ENCODE data around the gene SPHK1. TPM values are rescaled to one million over a fixed set of nuclear protein-coding genes. Genes with fewer than 3 reads are reported as not detected.

SPHK1 gene
- polyA plus RNA-seq, 1 donor from 2014 or later = 2.7 TPM

- Histone ChIP-seq H3K79me2 (replicated peaks; ENCODE audit: insufficient read depth, low read length) (no peaks in the 10 kb centered on the region), H3K27ac (ENCODE audit: low read length) (no peak overlapping the region), H3K4me2 (ENCODE audit: low read length) (no peak overlapping the region), H3K9me2 (ENCODE audit: insufficient read depth, low read length) (no peaks in the 10 kb centered on the region), H3F3A (ENCODE audit: insufficient read depth, low read length, poor library complexity, severe bottlenecking) (no peaks in the 10 kb centered on the region), H3K36me3 (ENCODE audit: insufficient read depth, low read length) (no peaks in the 10 kb centered on the region), H3K4me3 (ENCODE audit: low read length) (no peak overlapping the region), H3K9ac (ENCODE audit: low read length) (no peak overlapping the region), H3K9me3 (ENCODE audit: low read length) (no peaks in the 10 kb centered on the region), H4K20me1 (ENCODE audit: insufficient read depth) (no peaks in the 10 kb centered on the region), H3K27me3 (ENCODE audit: insufficient read depth, low read depth, low read length) (no peaks in the 10 kb centered on the region), H2AFZ (ENCODE audit: low read depth, low read length) (no peak overlapping the region)
- TF ChIP-seq CTCF (IDR thresholded peaks at IDR 0.05; ENCODE audit: poor library complexity, severe bottlenecking) (no peak), SMC3 (conservative IDR thresholded peaks at IDR 0.05; ENCODE audit: poor library complexity) (no peak), EP300 (conservative IDR thresholded peaks at IDR 0.05; ENCODE audit: poor library complexity, severe bottlenecking) (no peak), EZH2 (IDR thresholded peaks at IDR 0.05; ENCODE audit: borderline replicate concordance, insufficient read depth, low read length, poor library complexity, severe bottlenecking) (no peak), TAF1 (IDR thresholded peaks at IDR 0.05; ENCODE audit: low read depth) (no peak), RAD21 (conservative IDR thresholded peaks at IDR 0.05) (no peak), POLR2AphosphoS5 (IDR thresholded peaks at IDR 0.05) (no peak), MXI1 (conservative IDR thresholded peaks at IDR 0.05; ENCODE audit: poor library complexity, severe bottlenecking) (no peak), REST (IDR thresholded peaks at IDR 0.05; ENCODE audit: borderline replicate concordance) (no peak)
Measured at GRCh38 chr17:76365256-76365903, 19.0 kb upstream of the SPHK1 start.

GRCh38 chr17:76366247-76366646 lies 18.2 kb upstream of the SPHK1 start:
- no peaks in the 10 kb centered on the region for H3K27me3 ChIP-seq (ENCODE audit: insufficient read depth, low read depth, low read length)
- no peak overlapping the region for H3K9ac ChIP-seq (ENCODE audit: low read length)
- H2AFZ ChIP-seq (ENCODE audit: low read depth, low read length) = no peak overlapping the region
- H3K27ac ChIP-seq (ENCODE audit: low read length) = no peak overlapping the region
- no peak overlapping the region for H3K4me2 ChIP-seq (ENCODE audit: low read length)
- no peaks in the 10 kb centered on the region for H3F3A ChIP-seq (ENCODE audit: insufficient read depth, low read length, poor library complexity, severe bottlenecking)
- no peak for TF ChIP-seq TAF1 (IDR thresholded peaks at IDR 0.05; ENCODE audit: low read depth)
- no peak for TF ChIP-seq REST (IDR thresholded peaks at IDR 0.05; ENCODE audit: borderline replicate concordance)
- TF ChIP-seq EP300 (conservative IDR thresholded peaks at IDR 0.05; ENCODE audit: poor library complexity, severe bottlenecking) = no peak
- TF ChIP-seq EZH2 (IDR thresholded peaks at IDR 0.05; ENCODE audit: borderline replicate concordance, insufficient read depth, low read length, poor library complexity, severe bottlenecking) = no peak
- TF ChIP-seq RAD21 (conservative IDR thresholded peaks at IDR 0.05) = no peak
- H3K9me2 ChIP-seq (ENCODE audit: insufficient read depth, low read length) = no peaks in the 10 kb centered on the region
- H4K20me1 ChIP-seq (ENCODE audit: insufficient read depth) = no peaks in the 10 kb centered on the region
- no peaks in the 10 kb centered on the region for H3K79me2 ChIP-seq (replicated peaks; ENCODE audit: insufficient read depth, low read length)
- H3K9me3 ChIP-seq (ENCODE audit: low read length) = no peaks in the 10 kb centered on the region
- H3K36me3 ChIP-seq (ENCODE audit: insufficient read depth, low read length) = no peaks in the 10 kb centered on the region
- no peak overlapping the region for H3K4me3 ChIP-seq (ENCODE audit: low read length)

All from neural cell (in vitro differentiated cells).